Keratinocyte (primary cell): ENCODE results near the gene MARCHF6.

Experiments used
- CTCF ChIP-seq, 3 experiments: IDR thresholded peaks in 1 of 3; conservative IDR thresholded peaks in 1 of 3; optimal IDR thresholded peaks in 1 of 3; 2 replicates in 2 of 3; 3 replicates in 1 of 3; pipeline versions ENCODE3 to v1.5.1; 2011; ENCODE audit warnings: low read length in 3 of 3, mild to moderate bottlenecking in 3 of 3, moderate library complexity in 2 of 3, control low read depth in 1 of 3, inconsistent platforms in 1 of 3; ENCODE audit not compliant: insufficient read depth in 2 of 3; ENCODE audit errors: extremely low read depth in 1 of 3
- EZH2 ChIP-seq: IDR thresholded peaks from one replicate; pipeline ENCODE4 v1.6.1; 2012; ENCODE audit warnings: inconsistent platforms, mild to moderate bottlenecking, low read length, moderate library complexity

- TF ChIP-seq CTCF (optimal IDR thresholded peaks at IDR 0.05 in 1 of 3, IDR thresholded peaks at IDR 0.05 in 1 of 3, conservative IDR thresholded peaks at IDR 0.05 in 1 of 3; ENCODE audit: extremely low read depth in 1 of 3, insufficient read depth in 2 of 3, low read length in 3 of 3) (no peak), EZH2 (no peak)
Measured at GRCh38 chr5:10319202-10319851, 34.2 kb upstream of the MARCHF6 start.
